Testis (tissue), 3 donors: ENCODE data around the gene SYTL1. TPM values are rescaled to one million over a fixed set of nuclear protein-coding genes. Genes with fewer than 3 reads are reported as not detected.

ENCODE experiments used
- DNase-seq: peaks from one replicate; pipeline ENCODE4 v3.0.0-alpha.2; 2019
- H3K27ac ChIP-seq, 2 donors: fragments of 200-600 bp; sonication (generic); one replicate each; pipeline ENCODE4 v1.5.1; 2019
- H3K27me3 ChIP-seq: fragments of 200-600 bp; sonication (generic); one replicate; pipeline ENCODE4 v1.5.1; 2019
- H3K36me3 ChIP-seq: fragments of 200-600 bp; sonication (generic); one replicate; pipeline ENCODE4 v1.5.1; 2017; ENCODE audit warnings: low read depth; ENCODE audit errors: missing control alignments
- H3K4me1 ChIP-seq: fragments of 200-600 bp; sonication (generic); one replicate; pipeline ENCODE4 v1.5.1; 2019
- H3K4me3 ChIP-seq, 2 donors: fragments of 200-600 bp; sonication (generic); one replicate each; pipeline ENCODE4 v1.5.1; 2017 to 2019
- H3K9me3 ChIP-seq: fragments of 200-600 bp; sonication (generic); one replicate; pipeline ENCODE4 v1.5.1; 2017
- CTCF ChIP-seq, 3 experiments: fragments of 450-650 bp in 2 of 3; fragments of 200-600 bp in 1 of 3; sonication (generic) in 1 of 3; IDR thresholded peaks; one replicate each; pipeline ENCODE4 v1.5.1; 2016 to 2019; ENCODE audit warnings: antibody characterized with exemption in 3 of 3, mild to moderate bottlenecking in 2 of 3, moderate library complexity in 1 of 3
- POLR2A ChIP-seq: fragments of 450-650 bp; IDR thresholded peaks from one replicate; pipeline ENCODE4 v1.6.1; 2017; ENCODE audit warnings: antibody characterized with exemption, mild to moderate bottlenecking, moderate library complexity
- WGBS, 2 donors: methylation state at CpG; one replicate each; pipeline ENCODE4 v1.1.5; 2018; 5-methylcytosine and 5-hydroxymethylcytosine counted together
- intact Hi-C: fragments of 100-400 bp; cut with DNase I; formaldehyde crosslinking; loops from one replicate; pipeline ENCODE4 v1.15.1; 2023; ENCODE audit warnings: low total_unique reads
- polyA plus RNA-seq: library from polyadenylated mRNA; stranded (reverse); fragments of 350-450 nt; fragmentation: Illumina TruSeq; extraction: RNeasy Lipid Tissue Mini Kit (QIAGEN cat#74804); gene quantifications from one replicate; pipeline ENCODE4 v1.2.3, GENCODE V29; 2014; ENCODE audit warnings: low read depth, low replicate concordance; ENCODE audit not compliant: insufficient read depth
- total RNA-seq, 2 donors: library from RNA; depleted of rRNA; stranded (reverse); fragments of >200 nt; gene quantifications; one replicate each; pipeline ENCODE4 v1.2.3, GENCODE V29; 2016

SYTL1 gene
- total and polyA plus RNA-seq, 3 donors from 2014 or later = 2.3 to 6.0 (median 5.4) TPM

GRCh38 chr1:27397110-27397509 is 55.3 kb downstream of the SYTL1 start:
- TF ChIP-seq CTCF (IDR thresholded peaks at IDR 0.05) (no peak), POLR2A (no peak)
- intact Hi-C loops = loop anchor here (10.0 kb wide), 1 partner anchor 208 kb away; the partner anchor contains the start of gene AHDC1
- H3K27me3 ChIP-seq = no peaks in the 10 kb centered on the region
- no peaks in the 10 kb centered on the region for H3K36me3 ChIP-seq
- WGBS, 2 donors = 70 to 90% methylated on average over 2 to 3 of the region's 3 CpGs
- H3K27ac ChIP-seq = no peak overlapping the region
- peaks cover 9% of the 10 kb centered on the region for H3K4me1 ChIP-seq
- no peak overlapping the region for H3K4me3 ChIP-seq
- H3K9me3 ChIP-seq = no peaks in the 10 kb centered on the region
- no peak for DNase-seq

- 81 to 85% methylated on average over 7 of the region's 7 CpGs for WGBS, 2 donors
- DNase-seq = no peak
These were observed 55.9 kb downstream of the SYTL1 start for GRCh38 chr1:27397749-27398148.

GRCh38 chr1:27398405-27399149 is 56.8 kb downstream of the SYTL1 start:
- Histone ChIP-seq H3K4me1 (peaks cover 21% of the 10 kb centered on the region), H3K36me3 (no peaks in the 10 kb centered on the region), H3K4me3 (no peak overlapping the region), H3K27me3 (no peaks in the 10 kb centered on the region), H3K27ac (no peak overlapping the region), H3K9me3 (no peaks in the 10 kb centered on the region)
- intact Hi-C loops = loop anchor here (10.0 kb wide), 1 partner anchor 206 kb away; the partner anchor contains the start of gene AHDC1
- no peak for TF ChIP-seq POLR2A
- no peak for TF ChIP-seq CTCF (IDR thresholded peaks at IDR 0.05)
- 63 to 89% methylated on average over 1 to 4 of the region's 4 CpGs for WGBS, 2 donors
- DNase-seq = no peak

More at GRCh38 chr1:27397749-27398148, 55.9 kb downstream of the SYTL1 start:
- Histone ChIP-seq H3K4me1 (peaks cover 13% of the 10 kb centered on the region), H3K9me3 (no peaks in the 10 kb centered on the region), H3K4me3 (no peak overlapping the region), H3K27ac (no peak overlapping the region), H3K27me3 (no peaks in the 10 kb centered on the region), H3K36me3 (no peaks in the 10 kb centered on the region)
- TF ChIP-seq CTCF (IDR thresholded peaks at IDR 0.05) = no peak
- no peak for TF ChIP-seq POLR2A
- intact Hi-C loops = loop anchor here (10.0 kb wide), 1 partner anchor 207 kb away; the partner anchor contains the start of gene AHDC1

GRCh38 chr1:27399251-27400025 is 57.6 kb downstream of the SYTL1 start:
- TF ChIP-seq POLR2A = no peak
- TF ChIP-seq CTCF (IDR thresholded peaks at IDR 0.05) = no peak
- Histone ChIP-seq H3K4me3 (no peak overlapping the region), H3K4me1 (peaks cover 24% of the 10 kb centered on the region), H3K36me3 (no peaks in the 10 kb centered on the region), H3K27me3 (no peaks in the 10 kb centered on the region), H3K27ac (no peak overlapping the region), H3K9me3 (no peaks in the 10 kb centered on the region)
- intact Hi-C loops = loop anchor here (10.0 kb wide), 1 partner anchor 205 kb away; the partner anchor contains the start of gene AHDC1
- WGBS, 2 donors = 54 to 59% methylated on average over 6 to 19 of the region's 19 CpGs
- no peak for DNase-seq
